Central memory CD8-positive, alpha-beta T cell (primary cell): Measurements from ENCODE around the gene CTNS.

ENCODE experiments used
- ATAC-seq: fragments of 150-1000 bp; cut with Tn5 transposase; replicated peaks from 2 replicates; pipeline ENCODE4 v1.10.0; 2022; ENCODE audit warnings: mild to moderate bottlenecking, moderate FRiP score, moderate number of reproducible peaks; ENCODE audit not compliant: poor library complexity, severe bottlenecking; ENCODE audit errors: extremely low read depth
- DNase-seq, 2 donors: peaks; one replicate each; pipeline ENCODE4 v3.0.0; 2021; ENCODE audit warnings: low spot score in 2 of 2
- H3K27ac Mint-ChIP-seq: one replicate; pipeline ENCODE4 v1.8.0; 2022; ENCODE audit warnings: low read depth, mild to moderate bottlenecking, moderate library complexity, mixed read lengths
- H3K27me3 Mint-ChIP-seq: one replicate; pipeline ENCODE4 v1.8.0; 2022; ENCODE audit warnings: mixed read lengths
- H3K36me3 Mint-ChIP-seq: one replicate; pipeline ENCODE4 v1.8.0; 2022; ENCODE audit warnings: mild to moderate bottlenecking, moderate library complexity, mixed read lengths; ENCODE audit not compliant: insufficient read depth
- H3K4me1 Mint-ChIP-seq: one replicate; pipeline ENCODE4 v1.8.0; 2022; ENCODE audit warnings: mixed read lengths
- H3K4me3 Mint-ChIP-seq: one replicate; pipeline ENCODE4 v1.8.0; 2022; ENCODE audit warnings: mild to moderate bottlenecking, moderate library complexity, mixed read lengths
- H3K9me3 Mint-ChIP-seq: one replicate; pipeline ENCODE4 v1.8.0; 2022; ENCODE audit warnings: mixed read lengths

CTNS gene

GRCh38 chr17:3668279-3669084 is 31.9 kb downstream of the CTNS start, which contains the start of the genes EMC6 and TAX1BP3:
TSS of gene EMC6 (plus strand) at chr17:3668812. CDS start at chr17:3669147, 335 bp downstream.
TSS of gene TAX1BP3 (minus strand) at chr17:3668578. CDS start at chr17:3668526, 52 bp downstream.
- Mint-ChIP-seq H3K4me1 (peaks cover 22% of the 10 kb centered on the region), H3K27ac (peak within 1 kb of the TSS; percentile 95), H3K27me3 (no peaks in the 10 kb centered on the region), H3K9me3 (no peaks in the 10 kb centered on the region), H3K4me3 (peak within 1 kb of the TSS; percentile 95), H3K36me3 (peaks cover 15% of the 10 kb centered on the region)
- ATAC-seq (peak; percentile 96), DNase-seq (peak; percentile 99 to 100)

GRCh38 chr17:3669085-3669347 is 32.5 kb downstream of the CTNS start:
- DNase-seq, result no peak
- Mint-ChIP-seq H3K9me3 (no peaks in the 10 kb centered on the region), H3K27me3 (no peaks in the 10 kb centered on the region), H3K27ac (peak overlapping the region; percentile 95), H3K4me3 (peak overlapping the region; percentile 95), H3K4me1 (peaks cover 22% of the 10 kb centered on the region), H3K36me3 (peaks cover 15% of the 10 kb centered on the region)
- ATAC-seq, result no peak

DNA sequence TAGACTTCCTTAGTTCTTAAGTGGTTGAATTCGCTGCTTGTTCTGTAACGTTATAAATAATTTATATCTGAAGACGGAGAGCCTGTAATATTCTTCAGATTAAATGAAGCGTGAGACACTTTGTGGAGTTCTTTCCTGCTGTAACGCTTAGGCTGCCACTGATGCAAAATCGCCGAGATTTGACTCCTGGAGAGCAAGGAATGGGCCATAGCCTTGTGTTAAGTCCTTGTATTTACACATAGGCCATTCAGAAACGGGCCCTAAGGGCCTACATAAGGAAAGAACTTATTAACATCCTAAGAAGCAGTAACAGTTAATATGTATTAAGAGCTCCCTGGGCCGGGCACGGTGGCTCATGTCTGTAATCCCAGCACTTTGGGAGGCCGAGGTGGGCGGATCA is 33.0 kb downstream of the CTNS start:
- peaks cover 22% of the 10 kb centered on the region for H3K4me1 Mint-ChIP-seq
- peak overlapping the region; percentile 95 for H3K4me3 Mint-ChIP-seq
- H3K9me3 Mint-ChIP-seq, result no peaks in the 10 kb centered on the region
- H3K36me3 Mint-ChIP-seq, result peaks cover 14% of the 10 kb centered on the region
- DNase-seq, result no peak
- H3K27me3 Mint-ChIP-seq, result no peaks in the 10 kb centered on the region
- peak overlapping the region; percentile 95 for H3K27ac Mint-ChIP-seq
- no peak for ATAC-seq

GRCh38 chr17:3672571-3672970 is 36.0 kb downstream of the CTNS start:
- H3K27me3 Mint-ChIP-seq, result no peaks in the 10 kb centered on the region
- no peak overlapping the region for H3K4me3 Mint-ChIP-seq
- ATAC-seq, result no peak
- H3K9me3 Mint-ChIP-seq, result no peaks in the 10 kb centered on the region
- peaks cover 9% of the 10 kb centered on the region for H3K36me3 Mint-ChIP-seq
- no peak overlapping the region for H3K27ac Mint-ChIP-seq
- DNase-seq, result no peak
- H3K4me1 Mint-ChIP-seq, result peaks cover 19% of the 10 kb centered on the region

- H3K4me1 Mint-ChIP-seq, result peaks cover 6% of the 10 kb centered on the region
- no peaks in the 10 kb centered on the region for H3K9me3 Mint-ChIP-seq
- no peak for DNase-seq
- no peak overlapping the region for H3K4me3 Mint-ChIP-seq
- ATAC-seq, result no peak
- peaks cover 5% of the 10 kb centered on the region for H3K36me3 Mint-ChIP-seq
- no peaks in the 10 kb centered on the region for H3K27me3 Mint-ChIP-seq
- H3K27ac Mint-ChIP-seq, result no peak overlapping the region
These were observed 39.3 kb downstream of the CTNS start for GRCh38 chr17:3675886-3676285.

GRCh38 chr17:3678095-3678820 is 41.7 kb downstream of the CTNS start:
- Mint-ChIP-seq H3K4me3 (no peak overlapping the region), H3K27me3 (no peaks in the 10 kb centered on the region), H3K27ac (no peak overlapping the region), H3K4me1 (peaks cover 9% of the 10 kb centered on the region), H3K9me3 (no peaks in the 10 kb centered on the region), H3K36me3 (peaks cover 5% of the 10 kb centered on the region)
- no peak for ATAC-seq
- DNase-seq, result no peak

DNA sequence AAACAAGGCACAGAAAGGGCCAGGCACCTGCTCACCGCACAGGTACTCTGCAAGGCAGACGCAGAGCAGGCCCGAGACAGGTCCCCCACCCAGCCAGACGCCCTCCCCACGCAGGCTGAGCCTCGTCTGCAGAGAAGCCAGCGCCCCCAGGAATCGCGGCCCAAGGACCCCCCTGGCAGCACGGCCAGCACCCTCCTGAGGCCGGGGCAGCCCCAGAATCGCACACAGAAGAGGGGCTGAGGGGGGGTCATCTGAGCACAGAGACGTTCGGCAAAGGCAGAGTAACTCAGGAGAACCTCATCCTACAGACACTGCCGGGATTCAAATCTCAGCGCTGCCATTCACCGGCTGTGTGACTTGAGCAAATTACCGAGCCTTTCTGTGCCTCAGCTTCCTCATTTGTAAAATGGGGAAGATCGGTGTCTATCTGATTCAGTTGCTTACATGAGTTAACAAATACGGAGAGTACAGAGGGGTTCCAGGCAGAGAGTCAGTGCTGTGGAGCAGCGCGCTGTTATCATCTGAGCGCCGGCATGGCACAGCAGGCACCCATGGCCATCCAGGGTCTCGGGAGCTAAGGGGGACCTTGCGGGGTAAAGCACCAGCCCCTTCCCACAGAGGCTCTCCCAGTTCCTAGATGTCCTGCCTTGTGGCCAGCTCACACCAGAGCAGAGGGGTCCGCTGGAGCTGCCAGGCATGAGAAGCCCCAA is 42.4 kb downstream of the CTNS start:
- H3K27ac Mint-ChIP-seq, result no peak overlapping the region
- DNase-seq (no peak), ATAC-seq (no peak)
- no peaks in the 10 kb centered on the region for H3K9me3 Mint-ChIP-seq
- no peak overlapping the region for H3K4me3 Mint-ChIP-seq
- peaks cover 5% of the 10 kb centered on the region for H3K36me3 Mint-ChIP-seq
- H3K4me1 Mint-ChIP-seq, result peaks cover 11% of the 10 kb centered on the region
- no peaks in the 10 kb centered on the region for H3K27me3 Mint-ChIP-seq

DNA sequence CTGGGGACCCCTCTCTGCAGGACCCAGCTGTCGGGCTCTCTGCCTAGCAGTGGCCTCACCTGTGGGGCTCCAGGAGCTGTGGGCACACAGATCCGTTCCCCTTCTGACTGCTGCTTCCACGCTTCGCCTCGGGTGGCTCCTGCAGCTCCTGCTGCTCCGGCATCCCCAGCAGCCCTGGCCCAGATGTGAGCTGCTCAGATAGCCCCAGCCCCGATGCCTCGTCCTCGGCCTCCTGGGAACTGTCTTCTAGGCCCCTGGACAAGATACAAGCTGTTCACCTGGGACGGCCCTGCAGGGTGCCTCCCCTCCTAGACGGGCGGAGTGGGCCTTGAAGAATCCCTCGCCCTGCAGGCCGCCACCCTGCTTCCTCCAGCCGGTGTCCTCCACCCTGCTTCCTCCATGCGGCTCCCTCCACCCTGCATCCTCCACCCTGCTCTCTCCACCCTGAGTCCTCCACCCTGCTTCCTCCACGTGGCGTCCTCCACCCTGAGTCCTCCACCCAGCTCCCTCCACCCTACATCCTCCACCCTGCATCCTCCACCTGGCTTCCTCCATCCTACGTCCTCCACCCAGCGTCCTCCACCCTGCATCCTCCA is 43.1 kb downstream of the CTNS start:
- peaks cover 5% of the 10 kb centered on the region for H3K36me3 Mint-ChIP-seq
- ATAC-seq (no peak), DNase-seq (no peak)
- H3K4me1 Mint-ChIP-seq, result peaks cover 11% of the 10 kb centered on the region
- H3K27ac Mint-ChIP-seq, result no peak overlapping the region
- H3K4me3 Mint-ChIP-seq, result no peak overlapping the region
- H3K9me3 Mint-ChIP-seq, result no peaks in the 10 kb centered on the region
- no peaks in the 10 kb centered on the region for H3K27me3 Mint-ChIP-seq

GRCh38 chr17:3681057-3681456 is 44.5 kb downstream of the CTNS start:
- Mint-ChIP-seq H3K27ac (no peak overlapping the region), H3K4me1 (peaks cover 11% of the 10 kb centered on the region), H3K36me3 (peaks cover 11% of the 10 kb centered on the region), H3K4me3 (no peak overlapping the region), H3K27me3 (no peaks in the 10 kb centered on the region), H3K9me3 (no peaks in the 10 kb centered on the region)
- DNase-seq (no peak), ATAC-seq (no peak)

GRCh38 chr17:3681565-3681964 is 45.0 kb downstream of the CTNS start:
- no peak for ATAC-seq
- DNase-seq, result no peak
- H3K27ac Mint-ChIP-seq, result no peak overlapping the region
- no peaks in the 10 kb centered on the region for H3K9me3 Mint-ChIP-seq
- peaks cover 11% of the 10 kb centered on the region for H3K4me1 Mint-ChIP-seq
- no peak overlapping the region for H3K4me3 Mint-ChIP-seq
- no peaks in the 10 kb centered on the region for H3K27me3 Mint-ChIP-seq
- peaks cover 11% of the 10 kb centered on the region for H3K36me3 Mint-ChIP-seq

DNA sequence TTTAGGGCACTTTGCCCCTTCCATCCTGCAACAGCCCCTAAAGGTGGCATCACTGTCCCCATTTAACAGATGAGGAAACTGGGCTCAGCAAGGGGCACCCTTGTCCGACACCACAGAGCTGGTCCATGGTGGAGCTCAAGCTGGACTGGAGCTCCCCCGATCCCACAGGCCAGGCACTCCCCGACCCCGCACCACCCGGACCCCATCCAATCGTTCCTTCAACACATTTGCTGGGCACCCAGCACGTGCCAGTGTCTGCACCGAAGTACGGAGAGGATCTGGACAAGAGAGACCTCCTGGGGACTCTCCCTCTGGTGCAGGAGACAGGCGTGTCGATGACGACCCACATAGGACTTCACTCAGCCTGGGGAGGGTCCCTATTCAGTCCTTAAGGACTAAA is 45.5 kb downstream of the CTNS start:
- no peak for ATAC-seq
- Mint-ChIP-seq H3K36me3 (peaks cover 11% of the 10 kb centered on the region), H3K27me3 (no peaks in the 10 kb centered on the region), H3K27ac (no peak overlapping the region), H3K4me1 (peaks cover 11% of the 10 kb centered on the region), H3K4me3 (no peak overlapping the region), H3K9me3 (no peaks in the 10 kb centered on the region)
- DNase-seq, result no peak

- Mint-ChIP-seq H3K36me3 (peaks cover 10% of the 10 kb centered on the region), H3K4me3 (no peak overlapping the region), H3K27ac (no peak overlapping the region), H3K9me3 (no peaks in the 10 kb centered on the region), H3K27me3 (no peaks in the 10 kb centered on the region), H3K4me1 (peaks cover 11% of the 10 kb centered on the region)
- ATAC-seq (peak; percentile 73), DNase-seq (peak; percentile 37 to 46)
These were observed 46.5 kb downstream of the CTNS start for GRCh38 chr17:3683054-3683511.
